Activated B cell treated with CpG ODN at 0.5 μM for 24 hours (primary cell): ENCODE data around the gene ACTRT2. TPM values are rescaled to one million over a fixed set of nuclear protein-coding genes. Genes with fewer than 3 reads are reported as not detected.
A peak's percentile ranks its signal among the peaks of the same experiment; 100 is the strongest.

Experiments
- ATAC-seq: fragments of 200-7000 bp; cut with Tn5 transposase; one replicate; pipeline ENCODE4 v1.10.0; 2021; ENCODE audit warnings: low read depth, mild to moderate bottlenecking, moderate library complexity
- CTCF ChIA-PET: fragments of 350-600 bp; sonication (Branson Sonifier 250); formaldehyde crosslinking; loops from one replicate; lab custom pipeline; 2021; ENCODE audit warnings: antibody characterized with exemption; lab: Charles Lee
- POLR2A ChIA-PET: fragments of 350-600 bp; sonication (Branson Sonifier 250); formaldehyde crosslinking; loops from one replicate; lab custom pipeline; 2021; ENCODE audit warnings: antibody characterized with exemption; lab: Charles Lee
- DNase-seq: peaks from one replicate; pipeline ENCODE4 v3.0.0; 2022
- H3K27ac Mint-ChIP-seq: one replicate; pipeline ENCODE4 v1.8.0; 2020; ENCODE audit warnings: mixed read lengths
- H3K27me3 Mint-ChIP-seq: one replicate; pipeline ENCODE4 v1.8.0; 2021; ENCODE audit warnings: mixed read lengths
- H3K36me3 Mint-ChIP-seq: one replicate; pipeline ENCODE4 v1.8.0; 2021; ENCODE audit warnings: low read depth, mixed read lengths
- H3K4me1 Mint-ChIP-seq: one replicate; pipeline ENCODE4 v1.8.0; 2021; ENCODE audit warnings: mixed read lengths
- H3K4me3 Mint-ChIP-seq: one replicate; pipeline ENCODE4 v1.8.0; 2020; ENCODE audit warnings: mild to moderate bottlenecking, mixed read lengths
- H3K9me3 Mint-ChIP-seq: one replicate; pipeline ENCODE4 v1.8.0; 2020; ENCODE audit warnings: mixed read lengths
- intact Hi-C: fragments of 100-400 bp; cut with micrococcal nuclease; formaldehyde crosslinking; loops from one replicate; pipeline ENCODE4 v1.15.1; 2024
- total RNA-seq: library from RNA; stranded (reverse); gene quantifications from 2 replicates; pipeline ENCODE4 v1.2.3, GENCODE V29; 2022
- TF ChIP-seq, protein P1 (sequence below): fragments of 200-600 bp; IDR thresholded peaks from one replicate; pipeline ENCODE4 v1.8.0; 2022; ENCODE audit warnings: antibody characterized with exemption, mild to moderate bottlenecking

Gene ACTRT2
- total RNA-seq, 1 donor from 2014 or later = not detected

DNA sequence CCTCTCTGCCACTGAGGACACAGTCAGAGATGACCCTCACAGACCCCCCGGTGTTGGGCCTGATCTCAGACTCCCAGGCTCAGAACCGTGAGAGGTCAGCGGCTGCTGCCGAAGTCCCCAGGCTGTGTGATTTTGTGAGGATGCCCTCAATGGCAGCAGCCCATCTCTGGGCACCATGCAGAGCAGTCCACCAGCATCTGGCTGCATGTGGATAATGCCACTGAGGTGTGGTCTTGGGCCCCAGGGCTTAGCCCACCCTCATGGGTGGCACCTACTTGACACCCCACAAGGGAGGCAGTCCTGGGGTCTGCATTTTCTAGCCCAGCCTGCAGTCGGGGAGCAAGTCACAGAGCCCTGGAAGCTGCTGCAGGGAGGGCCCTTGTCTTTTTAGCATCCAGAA, 5.5 kb upstream of the ACTRT2 start:
- ChIA-PET POLR2A (no interaction called here), CTCF (no interaction called here)
- H3K36me3 Mint-ChIP-seq = no peaks in the 10 kb centered on the region
- H3K9me3 Mint-ChIP-seq = no peaks in the 10 kb centered on the region
- peaks cover 7% of the 10 kb centered on the region for H3K4me1 Mint-ChIP-seq
- ATAC-seq (no peak), DNase-seq (no peak)
- H3K27me3 Mint-ChIP-seq = peaks cover 3% of the 10 kb centered on the region
- intact Hi-C loops = no loop called here
- no peak overlapping the region for H3K4me3 Mint-ChIP-seq
- H3K27ac Mint-ChIP-seq = no peak overlapping the region
- TF ChIP-seq, protein P1, sequence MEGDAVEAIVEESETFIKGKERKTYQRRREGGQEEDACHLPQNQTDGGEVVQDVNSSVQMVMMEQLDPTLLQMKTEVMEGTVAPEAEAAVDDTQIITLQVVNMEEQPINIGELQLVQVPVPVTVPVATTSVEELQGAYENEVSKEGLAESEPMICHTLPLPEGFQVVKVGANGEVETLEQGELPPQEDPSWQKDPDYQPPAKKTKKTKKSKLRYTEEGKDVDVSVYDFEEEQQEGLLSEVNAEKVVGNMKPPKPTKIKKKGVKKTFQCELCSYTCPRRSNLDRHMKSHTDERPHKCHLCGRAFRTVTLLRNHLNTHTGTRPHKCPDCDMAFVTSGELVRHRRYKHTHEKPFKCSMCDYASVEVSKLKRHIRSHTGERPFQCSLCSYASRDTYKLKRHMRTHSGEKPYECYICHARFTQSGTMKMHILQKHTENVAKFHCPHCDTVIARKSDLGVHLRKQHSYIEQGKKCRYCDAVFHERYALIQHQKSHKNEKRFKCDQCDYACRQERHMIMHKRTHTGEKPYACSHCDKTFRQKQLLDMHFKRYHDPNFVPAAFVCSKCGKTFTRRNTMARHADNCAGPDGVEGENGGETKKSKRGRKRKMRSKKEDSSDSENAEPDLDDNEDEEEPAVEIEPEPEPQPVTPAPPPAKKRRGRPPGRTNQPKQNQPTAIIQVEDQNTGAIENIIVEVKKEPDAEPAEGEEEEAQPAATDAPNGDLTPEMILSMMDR = no peak

DNA sequence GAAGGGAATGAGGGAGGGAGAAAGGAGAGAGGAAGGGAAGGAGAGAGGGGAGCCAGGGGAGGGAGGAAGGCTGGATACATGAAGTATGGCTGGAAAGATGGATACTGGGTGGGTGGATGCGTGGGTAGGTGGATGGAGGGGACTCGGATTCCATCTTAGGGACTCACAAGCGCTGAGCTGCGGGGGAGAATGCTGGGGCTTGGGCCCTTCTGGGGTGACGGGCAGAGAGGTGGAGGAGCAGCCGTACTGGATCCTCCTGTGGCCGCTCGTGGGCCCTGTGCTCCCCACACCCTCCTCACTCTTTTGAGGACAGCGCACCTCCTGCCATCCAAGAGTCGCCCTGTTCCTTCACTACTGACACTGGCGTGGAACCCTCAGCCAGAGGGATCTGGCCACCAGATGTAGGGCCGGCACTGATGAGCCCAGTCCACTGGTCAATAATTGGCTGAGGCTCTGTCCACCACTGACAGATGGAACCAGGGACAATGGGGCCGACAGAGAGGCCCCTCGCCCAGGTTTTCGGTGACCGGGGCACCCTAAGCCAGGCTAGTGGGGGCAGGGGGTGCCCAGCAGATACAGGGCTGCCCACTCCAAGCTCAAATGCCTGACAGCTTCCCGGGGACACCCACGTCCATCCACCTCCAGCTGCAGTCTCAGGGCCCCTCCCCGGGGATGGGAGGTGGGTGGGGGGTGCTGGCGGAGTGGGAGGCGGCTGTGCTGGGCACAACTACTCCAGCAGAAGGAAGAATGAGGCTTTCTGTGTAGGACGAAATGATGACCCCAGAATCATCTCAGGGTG, 4.4 kb upstream of the ACTRT2 start:
- peaks cover 7% of the 10 kb centered on the region for H3K4me1 Mint-ChIP-seq
- ATAC-seq (no peak), DNase-seq (peak; percentile 12)
- H3K9me3 Mint-ChIP-seq = no peaks in the 10 kb centered on the region
- no peak overlapping the region for H3K4me3 Mint-ChIP-seq
- no peak overlapping the region for H3K27ac Mint-ChIP-seq
- H3K36me3 Mint-ChIP-seq = no peaks in the 10 kb centered on the region
- CTCF ChIA-PET = no interaction called here
- H3K27me3 Mint-ChIP-seq = peaks cover 2% of the 10 kb centered on the region
- POLR2A ChIA-PET = no interaction called here
- TF ChIP-seq, protein P1 = no peak
- intact Hi-C loops = no loop called here

DNA sequence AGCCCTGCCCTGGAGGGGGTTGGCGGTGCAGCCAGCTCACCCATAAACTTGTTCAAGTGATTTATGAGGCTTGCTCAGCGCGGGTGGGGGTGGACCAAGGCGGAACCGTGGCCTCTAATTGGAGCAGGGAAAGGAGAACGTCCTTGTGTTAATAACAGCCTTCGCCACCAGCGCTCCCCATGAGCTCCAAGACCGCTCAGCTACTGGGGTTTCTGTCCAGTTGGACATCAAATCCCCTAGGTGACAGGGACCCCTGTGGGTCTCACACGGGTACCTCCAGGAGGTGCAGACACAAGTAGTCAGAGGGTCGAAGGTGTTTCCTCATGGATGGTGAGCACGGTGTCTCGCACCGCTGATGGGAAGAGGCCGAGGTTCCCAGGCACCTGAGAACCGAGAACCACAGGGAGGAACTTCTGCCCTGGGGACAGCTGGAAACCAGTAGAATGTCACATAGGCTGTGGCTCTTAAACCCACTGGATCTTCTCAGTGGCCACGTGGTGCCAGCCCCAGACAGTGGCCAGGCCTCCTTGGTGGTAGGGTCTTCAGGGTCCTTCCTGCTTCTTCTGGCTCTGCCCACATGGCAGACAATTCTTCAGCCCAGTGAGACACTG, 3.7 kb upstream of the ACTRT2 start:
- Mint-ChIP-seq H3K4me1 (peaks cover 3% of the 10 kb centered on the region), H3K27ac (no peak overlapping the region), H3K4me3 (no peak overlapping the region), H3K27me3 (no peaks in the 10 kb centered on the region), H3K36me3 (no peaks in the 10 kb centered on the region), H3K9me3 (no peaks in the 10 kb centered on the region)
- ATAC-seq (no peak), DNase-seq (peak; percentile 6)
- CTCF ChIA-PET = no interaction called here
- intact Hi-C loops = no loop called here
- POLR2A ChIA-PET = no interaction called here
- TF ChIP-seq, protein P1 = no peak

DNA sequence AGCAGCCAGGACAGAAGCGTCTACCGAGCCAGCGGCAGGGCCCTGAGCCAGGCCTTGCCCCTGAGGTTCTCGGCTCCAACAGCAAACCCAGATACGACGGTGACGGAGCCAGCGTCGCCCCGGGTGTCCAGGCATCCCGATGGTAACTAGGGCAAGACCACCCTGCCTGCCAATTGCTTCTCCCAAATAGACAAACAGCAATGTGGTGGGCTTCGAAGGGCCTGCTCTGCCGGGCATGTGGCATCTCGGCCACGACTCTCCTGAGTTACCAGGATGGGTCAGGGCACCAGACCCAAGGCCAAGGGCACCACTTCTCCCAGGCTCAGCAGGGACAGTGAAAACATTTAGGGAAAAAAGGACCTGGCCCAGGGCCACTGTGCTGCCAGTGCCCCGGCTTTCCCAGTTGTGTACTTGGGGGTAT, 3.2 kb upstream of the ACTRT2 start:
- ChIA-PET POLR2A (no interaction called here), CTCF (no interaction called here)
- DNase-seq (peak; percentile 4), ATAC-seq (no peak)
- intact Hi-C loops = no loop called here
- peaks cover 3% of the 10 kb centered on the region for H3K4me1 Mint-ChIP-seq
- TF ChIP-seq, protein P1 = no peak
- no peak overlapping the region for H3K4me3 Mint-ChIP-seq
- no peaks in the 10 kb centered on the region for H3K9me3 Mint-ChIP-seq
- H3K27ac Mint-ChIP-seq = no peak overlapping the region
- no peaks in the 10 kb centered on the region for H3K27me3 Mint-ChIP-seq
- no peaks in the 10 kb centered on the region for H3K36me3 Mint-ChIP-seq

DNA sequence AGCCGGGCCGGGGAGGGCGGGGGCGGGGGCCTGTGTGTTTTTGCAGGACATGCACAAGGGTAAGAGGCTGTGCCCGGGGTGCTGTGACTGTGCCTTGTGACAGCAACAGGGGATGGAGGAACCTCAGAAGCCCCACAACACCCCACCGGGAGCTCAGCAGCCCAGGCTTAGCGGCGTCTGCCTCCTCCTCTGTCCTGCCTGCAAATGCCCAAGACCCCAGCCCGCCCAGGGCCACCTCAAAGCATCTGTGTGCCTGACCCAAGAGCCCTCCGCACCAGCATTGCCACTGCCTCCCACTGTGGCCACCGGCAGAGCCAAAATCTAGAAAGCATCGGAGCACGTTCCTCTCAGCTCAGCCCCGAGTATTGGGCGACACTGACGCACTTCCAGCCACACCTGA, 2.7 kb upstream of the ACTRT2 start:
- H3K9me3 Mint-ChIP-seq = no peaks in the 10 kb centered on the region
- POLR2A ChIA-PET = no interaction called here
- intact Hi-C loops = no loop called here
- H3K27ac Mint-ChIP-seq = no peak overlapping the region
- H3K4me1 Mint-ChIP-seq = no peaks in the 10 kb centered on the region
- CTCF ChIA-PET = no interaction called here
- DNase-seq (peak; percentile 11), ATAC-seq (no peak)
- H3K36me3 Mint-ChIP-seq = no peaks in the 10 kb centered on the region
- no peaks in the 10 kb centered on the region for H3K27me3 Mint-ChIP-seq
- no peak overlapping the region for H3K4me3 Mint-ChIP-seq
- TF ChIP-seq, protein P1 = no peak
